Ovary (tissue), 3 donors: ENCODE results near the gene MED7.

Experiments used
- CTCF ChIP-seq, 3 donors: fragments of 450-650 bp in 2 of 3; fragments of 200-600 bp in 1 of 3; IDR thresholded peaks; one replicate each; pipeline versions ENCODE4 v1.5.1 to v1.8.0; 2016 to 2022; ENCODE audit warnings: antibody characterized with exemption in 3 of 3, mild to moderate bottlenecking in 1 of 3
- EP300 ChIP-seq: sonication (generic); formaldehyde crosslinking; IDR thresholded peaks from one replicate; pipeline ENCODE4 v1.6.1; 2017; ENCODE audit warnings: antibody characterized with exemption
- POLR2A ChIP-seq: fragments of 450-650 bp; IDR thresholded peaks from one replicate; pipeline ENCODE4 v1.6.1; 2017; ENCODE audit warnings: antibody characterized with exemption, mild to moderate bottlenecking, moderate library complexity
- donor health status: DM: no; HTN: no; CAD: no.

GRCh38 chr5:157113002-157113401 is 29.7 kb downstream of the MED7 start:
- TF ChIP-seq CTCF (IDR thresholded peaks at IDR 0.05) (no peak), POLR2A (no peak), EP300 (no peak)
